HepG2 (cell line): ENCODE measurements around the gene REST. TPM values are rescaled to one million over a fixed set of nuclear protein-coding genes. Genes with fewer than 3 reads are reported as not detected.

Source experiments
- BRCA1 ChIP-seq: sonication (generic); formaldehyde crosslinking; IDR thresholded peaks from 2 replicates; pipeline ENCODE4 v1.4.0; 2020; ENCODE audit warnings: missing genetic modification reagents
- CREM ChIP-seq, 2 experiments: sonication (generic) in 1 of 2; formaldehyde crosslinking in 1 of 2; IDR thresholded peaks; 2 replicates each; pipeline versions ENCODE4 v1.4.0 to v1.6.1; 2016 to 2020; ENCODE audit warnings: antibody characterized with exemption in 1 of 2, mild to moderate bottlenecking in 1 of 2, missing genetic modification reagents in 1 of 2
- HNRNPH1 ChIP-seq: fragments of 200-400 bp; formaldehyde crosslinking; optimal IDR thresholded peaks from 2 replicates; pipeline ENCODE3; 2017; ENCODE audit warnings: mild to moderate bottlenecking, low read depth, low read length
- MAFK ChIP-seq, 2 experiments: IDR thresholded peaks in 1 of 2; conservative IDR thresholded peaks in 1 of 2; 2 replicates each; pipeline ENCODE4 v1.6.1; 2011; ENCODE audit warnings: improper control_type of control experiment in 2 of 2, low read length in 2 of 2
- MIER2 ChIP-seq: IDR thresholded peaks from 2 replicates; pipeline ENCODE4 v1.6.1; 2016; ENCODE audit warnings: missing biosample characterization, missing genetic modification reagents
- MYC ChIP-seq: sonication (generic); formaldehyde crosslinking; IDR thresholded peaks from 2 replicates; pipeline ENCODE4 v1.9.0; 2021; ENCODE audit warnings: missing genetic modification reagents, borderline replicate concordance
- NCOA2 ChIP-seq: sonication (generic); formaldehyde crosslinking; IDR thresholded peaks from 2 replicates; pipeline ENCODE4 v1.8.0; 2022; ENCODE audit warnings: inconsistent platforms
- NONO ChIP-seq, 2 experiments: fragments of 450-650 bp in 1 of 2; sonication (generic) in 1 of 2; formaldehyde crosslinking in 1 of 2; IDR thresholded peaks in 1 of 2; conservative IDR thresholded peaks in 1 of 2; 2 replicates each; pipeline versions ENCODE4 v1.6.1 to v1.8.0; 2017 to 2022; ENCODE audit warnings: mild to moderate bottlenecking in 1 of 2, missing genetic modification reagents in 1 of 2, moderate library complexity in 1 of 2
- RBAK ChIP-seq: sonication (generic); formaldehyde crosslinking; IDR thresholded peaks from 2 replicates; pipeline ENCODE4 v1.5.1; 2020; ENCODE audit warnings: mild to moderate bottlenecking, missing genetic modification reagents
- SMYD3 ChIP-seq: sonication (generic); formaldehyde crosslinking; IDR thresholded peaks from 2 replicates; pipeline ENCODE4 v1.8.1; 2023; ENCODE audit warnings: mild to moderate bottlenecking, missing genetic modification reagents
- SPEN ChIP-seq: sonication (generic); formaldehyde crosslinking; IDR thresholded peaks from 2 replicates; pipeline ENCODE4 v1.5.1; 2020; ENCODE audit warnings: low read depth, mild to moderate bottlenecking, missing genetic modification reagents
- TBX2 ChIP-seq: sonication (generic); formaldehyde crosslinking; IDR thresholded peaks from 2 replicates; pipeline ENCODE4 v1.5.0; 2020; ENCODE audit warnings: missing genetic modification reagents, mild to moderate bottlenecking, borderline replicate concordance
- TEAD2 ChIP-seq: sonication (generic); formaldehyde crosslinking; IDR thresholded peaks from 2 replicates; pipeline ENCODE4 v1.9.0; 2021; ENCODE audit warnings: missing genetic modification reagents
- YEATS2 ChIP-seq: sonication (generic); formaldehyde crosslinking; IDR thresholded peaks from 2 replicates; pipeline ENCODE4 v1.4.0; 2020; ENCODE audit warnings: missing genetic modification reagents, borderline replicate concordance
- ZNF75D ChIP-seq: sonication (generic); formaldehyde crosslinking; IDR thresholded peaks from 2 replicates; pipeline ENCODE4 v1.8.1; 2023; ENCODE audit warnings: missing genetic modification reagents, mild to moderate bottlenecking, borderline replicate concordance
- ZNF816 ChIP-seq: sonication (generic); formaldehyde crosslinking; IDR thresholded peaks from 2 replicates; pipeline ENCODE4 v1.8.0; 2022; ENCODE audit warnings: missing genetic modification reagents, mild to moderate bottlenecking, borderline replicate concordance
- polyA plus RNA-seq, 8 experiments: library from polyadenylated mRNA; depleted of rRNA in 3 of 8; stranded (reverse) in 7 of 8; unstranded in 1 of 8; fragments of >200 nt; fragmentation: Illumina TruSeq in 4 of 8; extraction: Trizol in 4 of 8; gene quantifications; 2 replicates each; pipeline versions ENCODE4 v1.2.1 to v1.2.3, GENCODE V29; 2011 to 2016; ENCODE audit warnings: low read depth in 4 of 8, missing spikeins in 1 of 8, mixed read lengths in 1 of 8; ENCODE audit not compliant: insufficient read depth in 1 of 8
- total RNA-seq, 5 experiments: library from RNA; depleted of rRNA; stranded (reverse); fragments of >200 nt; fragmentation: Illumina TruSeq; extraction: Trizol; gene quantifications; 2 replicates each; pipeline ENCODE4 v1.2.3, GENCODE V29; 2016; ENCODE audit warnings: low read depth in 1 of 5
- TF ChIP-seq, protein P1 (sequence below): sonication (generic); formaldehyde crosslinking; IDR thresholded peaks from 2 replicates; pipeline ENCODE4 v1.4.0; 2020; ENCODE audit warnings: missing genetic modification reagents
- TF ChIP-seq, protein P2 (sequence below): IDR thresholded peaks from 2 replicates; pipeline ENCODE4 v1.6.1; 2016; ENCODE audit warnings: control low read depth
- TF ChIP-seq, protein P3 (sequence below): sonication (generic); formaldehyde crosslinking; IDR thresholded peaks from 2 replicates; pipeline ENCODE4 v1.5.1; 2020; ENCODE audit warnings: missing genetic modification reagents, mild to moderate bottlenecking, borderline replicate concordance
- TF ChIP-seq, protein P4 (sequence below): IDR thresholded peaks from 2 replicates; pipeline ENCODE4 v1.6.1; 2016; ENCODE audit warnings: missing compliant biosample characterization, missing genetic modification reagents, borderline replicate concordance
- TF ChIP-seq, protein P5 (sequence below): sonication (generic); formaldehyde crosslinking; IDR thresholded peaks from 2 replicates; pipeline ENCODE4 v1.5.0; 2020; ENCODE audit warnings: missing genetic modification reagents
- TF ChIP-seq, protein P6 (sequence below), 2 experiments: fragments of 450-650 bp in 1 of 2; sonication (generic) in 1 of 2; formaldehyde crosslinking; IDR thresholded peaks; 2 replicates each; pipeline versions ENCODE4 v1.5.0 to v1.8.0; 2020 to 2022; ENCODE audit warnings: mild to moderate bottlenecking in 1 of 2, missing genetic modification reagents in 1 of 2

The REST gene
- total and polyA plus RNA-seq, 2 of the 13 experiments (the other 11 are each of a cell fraction or from before 2014, with no cell fraction given): 12.7 to 22.4 TPM

DNA sequence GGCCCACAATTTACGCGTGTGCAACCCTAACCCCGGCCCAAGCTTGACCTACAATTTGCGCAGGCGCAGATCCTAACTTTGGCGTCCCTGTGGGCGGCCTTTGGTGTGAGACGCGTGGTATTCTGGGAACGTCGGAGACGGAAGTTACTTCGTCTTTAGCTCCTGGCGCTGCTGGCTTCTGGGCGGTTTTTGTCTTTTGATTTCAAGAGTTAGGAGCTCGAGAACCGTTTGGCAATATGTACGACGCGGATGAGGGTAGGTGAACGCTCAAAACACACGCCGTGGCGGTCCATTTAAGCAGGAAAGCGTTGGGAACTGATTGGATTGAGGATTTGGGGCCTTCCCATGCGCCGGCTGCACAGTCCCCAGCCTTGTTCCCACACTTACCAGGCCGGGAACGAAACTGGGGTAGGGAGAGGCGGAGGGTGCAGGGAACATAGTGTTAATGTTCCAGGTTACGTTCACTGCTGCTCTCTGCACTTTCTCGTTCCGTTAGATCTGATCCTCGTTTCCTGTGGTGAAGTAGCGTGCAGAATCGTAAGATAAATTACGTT, 71.1 kb downstream of the REST start, which contains the start of gene POLR2B (continued):
- no peak for TF ChIP-seq NONO (IDR thresholded peaks at IDR 0.05)
- TF ChIP-seq NONO (CRISPR knock-in tag; conservative IDR thresholded peaks at IDR 0.05): 0 out of 2 replicates have a peak, but pooled peaks have one; percentile 21
- TF ChIP-seq, protein P1, sequence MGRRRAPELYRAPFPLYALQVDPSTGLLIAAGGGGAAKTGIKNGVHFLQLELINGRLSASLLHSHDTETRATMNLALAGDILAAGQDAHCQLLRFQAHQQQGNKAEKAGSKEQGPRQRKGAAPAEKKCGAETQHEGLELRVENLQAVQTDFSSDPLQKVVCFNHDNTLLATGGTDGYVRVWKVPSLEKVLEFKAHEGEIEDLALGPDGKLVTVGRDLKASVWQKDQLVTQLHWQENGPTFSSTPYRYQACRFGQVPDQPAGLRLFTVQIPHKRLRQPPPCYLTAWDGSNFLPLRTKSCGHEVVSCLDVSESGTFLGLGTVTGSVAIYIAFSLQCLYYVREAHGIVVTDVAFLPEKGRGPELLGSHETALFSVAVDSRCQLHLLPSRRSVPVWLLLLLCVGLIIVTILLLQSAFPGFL (CRISPR knock-in tag): no peak
- TF ChIP-seq YEATS2 (CRISPR knock-in tag): peak; percentile 73
- no peak for TF ChIP-seq HNRNPH1
- no peak for TF ChIP-seq NCOA2 (CRISPR knock-in tag)
- no peak for TF ChIP-seq MIER2 (CRISPR knock-in tag)
- no peak; the same call in 1 of the 2 replicates for TF ChIP-seq SPEN (CRISPR knock-in tag)
- TF ChIP-seq, protein P2, sequence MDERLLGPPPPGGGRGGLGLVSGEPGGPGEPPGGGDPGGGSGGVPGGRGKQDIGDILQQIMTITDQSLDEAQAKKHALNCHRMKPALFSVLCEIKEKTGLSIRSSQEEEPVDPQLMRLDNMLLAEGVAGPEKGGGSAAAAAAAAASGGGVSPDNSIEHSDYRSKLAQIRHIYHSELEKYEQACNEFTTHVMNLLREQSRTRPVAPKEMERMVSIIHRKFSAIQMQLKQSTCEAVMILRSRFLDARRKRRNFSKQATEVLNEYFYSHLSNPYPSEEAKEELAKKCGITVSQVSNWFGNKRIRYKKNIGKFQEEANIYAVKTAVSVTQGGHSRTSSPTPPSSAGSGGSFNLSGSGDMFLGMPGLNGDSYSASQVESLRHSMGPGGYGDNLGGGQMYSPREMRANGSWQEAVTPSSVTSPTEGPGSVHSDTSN (CRISPR knock-in tag): no peak
- TF ChIP-seq MAFK (conservative IDR thresholded peaks at IDR 0.05 in 1 of 2, IDR thresholded peaks at IDR 0.05 in 1 of 2; ENCODE audit: low read length in 2 of 2): no peak; a peak in 1 of 4 replicates
- TF ChIP-seq, protein P3, sequence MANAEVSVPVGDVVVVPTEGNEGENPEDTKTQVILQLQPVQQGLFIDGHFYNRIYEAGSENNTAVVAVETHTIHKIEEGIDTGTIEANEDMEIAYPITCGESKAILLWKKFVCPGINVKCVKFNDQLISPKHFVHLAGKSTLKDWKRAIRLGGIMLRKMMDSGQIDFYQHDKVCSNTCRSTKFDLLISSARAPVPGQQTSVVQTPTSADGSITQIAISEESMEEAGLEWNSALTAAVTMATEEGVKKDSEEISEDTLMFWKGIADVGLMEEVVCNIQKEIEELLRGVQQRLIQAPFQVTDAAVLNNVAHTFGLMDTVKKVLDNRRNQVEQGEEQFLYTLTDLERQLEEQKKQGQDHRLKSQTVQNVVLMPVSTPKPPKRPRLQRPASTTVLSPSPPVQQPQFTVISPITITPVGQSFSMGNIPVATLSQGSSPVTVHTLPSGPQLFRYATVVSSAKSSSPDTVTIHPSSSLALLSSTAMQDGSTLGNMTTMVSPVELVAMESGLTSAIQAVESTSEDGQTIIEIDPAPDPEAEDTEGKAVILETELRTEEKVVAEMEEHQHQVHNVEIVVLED (CRISPR knock-in tag): peak; percentile 80
- no peak for TF ChIP-seq ZNF816 (CRISPR knock-in tag)
- no peak for TF ChIP-seq BRCA1 (CRISPR knock-in tag)
- TF ChIP-seq ZNF75D (CRISPR knock-in tag): no peak
- TF ChIP-seq, protein P4, sequence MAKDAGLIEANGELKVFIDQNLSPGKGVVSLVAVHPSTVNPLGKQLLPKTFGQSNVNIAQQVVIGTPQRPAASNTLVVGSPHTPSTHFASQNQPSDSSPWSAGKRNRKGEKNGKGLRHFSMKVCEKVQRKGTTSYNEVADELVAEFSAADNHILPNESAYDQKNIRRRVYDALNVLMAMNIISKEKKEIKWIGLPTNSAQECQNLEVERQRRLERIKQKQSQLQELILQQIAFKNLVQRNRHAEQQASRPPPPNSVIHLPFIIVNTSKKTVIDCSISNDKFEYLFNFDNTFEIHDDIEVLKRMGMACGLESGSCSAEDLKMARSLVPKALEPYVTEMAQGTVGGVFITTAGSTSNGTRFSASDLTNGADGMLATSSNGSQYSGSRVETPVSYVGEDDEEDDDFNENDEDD: no peak
- no peak for TF ChIP-seq TBX2 (CRISPR knock-in tag)
- TF ChIP-seq MYC (CRISPR knock-in tag): peak; percentile 68
- no peak for TF ChIP-seq RBAK (CRISPR knock-in tag)
- TF ChIP-seq, protein P5, sequence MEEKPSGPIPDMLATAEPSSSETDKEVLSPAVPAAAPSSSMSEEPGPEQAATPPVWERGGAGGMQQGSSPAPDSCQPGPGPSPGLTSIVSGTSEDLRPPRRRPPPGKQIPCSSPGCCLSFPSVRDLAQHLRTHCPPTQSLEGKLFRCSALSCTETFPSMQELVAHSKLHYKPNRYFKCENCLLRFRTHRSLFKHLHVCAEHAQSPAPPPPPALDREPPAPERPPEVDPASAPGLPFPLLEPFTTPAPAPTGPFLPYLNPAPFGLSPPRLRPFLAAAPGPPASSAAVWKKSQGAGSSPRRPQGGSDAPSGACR (CRISPR knock-in tag): no peak
- no peak for TF ChIP-seq SMYD3
- TF ChIP-seq, protein P6, sequence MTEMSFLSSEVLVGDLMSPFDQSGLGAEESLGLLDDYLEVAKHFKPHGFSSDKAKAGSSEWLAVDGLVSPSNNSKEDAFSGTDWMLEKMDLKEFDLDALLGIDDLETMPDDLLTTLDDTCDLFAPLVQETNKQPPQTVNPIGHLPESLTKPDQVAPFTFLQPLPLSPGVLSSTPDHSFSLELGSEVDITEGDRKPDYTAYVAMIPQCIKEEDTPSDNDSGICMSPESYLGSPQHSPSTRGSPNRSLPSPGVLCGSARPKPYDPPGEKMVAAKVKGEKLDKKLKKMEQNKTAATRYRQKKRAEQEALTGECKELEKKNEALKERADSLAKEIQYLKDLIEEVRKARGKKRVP (CRISPR knock-in tag; IDR thresholded peaks at IDR 0.05): no peak
- TF ChIP-seq TEAD2 (CRISPR knock-in tag): no peak
- TF ChIP-seq CREM (IDR thresholded peaks at IDR 0.05): peak; percentile 83
- no peak for TF ChIP-seq CREM (CRISPR knock-in tag; IDR thresholded peaks at IDR 0.05)
